AG09309 (cell line): Measurements from ENCODE around the gene CAPN8.

Source experiments
- DNase-seq: peaks from one replicate; pipeline ENCODE4 v3.0.0-alpha.2; 2010; ENCODE audit warnings: low read depth
- H3K4me3 ChIP-seq: 2 replicates; pipeline ENCODE4 v1.5.1; 2011; ENCODE audit warnings: mild to moderate bottlenecking, low read depth, low read length, moderate library complexity; ENCODE audit not compliant: control insufficient read depth
- CTCF ChIP-seq: IDR thresholded peaks from 2 replicates; pipeline ENCODE4 v1.5.1; 2011; ENCODE audit warnings: mild to moderate bottlenecking, low read depth, low read length, inconsistent platforms; ENCODE audit not compliant: insufficient read depth, control insufficient read depth; ENCODE audit errors: missing control alignments

The CAPN8 gene

DNA sequence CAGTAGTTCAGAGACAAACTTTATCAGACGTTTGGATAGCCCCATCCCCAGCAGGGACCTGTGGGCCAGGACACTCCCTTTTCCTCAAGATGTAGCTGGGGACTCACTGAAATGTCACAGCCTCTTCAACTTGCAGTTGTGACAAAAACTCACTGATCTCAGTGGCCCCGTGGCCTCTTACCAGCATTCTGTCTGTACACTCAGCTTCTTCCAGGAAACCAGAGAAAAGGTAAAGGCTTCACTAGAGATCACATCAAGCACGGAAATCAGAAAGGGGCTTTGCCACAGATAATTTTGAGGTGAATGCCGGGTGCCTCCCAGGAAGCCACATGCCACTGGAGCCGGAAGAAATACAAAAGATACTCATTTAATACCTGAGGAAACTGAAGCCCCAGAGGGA lies 150.1 kb downstream of the CAPN8 start:
- DNase-seq = no peak
- no peak for TF ChIP-seq CTCF
- no peak overlapping the region for H3K4me3 ChIP-seq

DNA sequence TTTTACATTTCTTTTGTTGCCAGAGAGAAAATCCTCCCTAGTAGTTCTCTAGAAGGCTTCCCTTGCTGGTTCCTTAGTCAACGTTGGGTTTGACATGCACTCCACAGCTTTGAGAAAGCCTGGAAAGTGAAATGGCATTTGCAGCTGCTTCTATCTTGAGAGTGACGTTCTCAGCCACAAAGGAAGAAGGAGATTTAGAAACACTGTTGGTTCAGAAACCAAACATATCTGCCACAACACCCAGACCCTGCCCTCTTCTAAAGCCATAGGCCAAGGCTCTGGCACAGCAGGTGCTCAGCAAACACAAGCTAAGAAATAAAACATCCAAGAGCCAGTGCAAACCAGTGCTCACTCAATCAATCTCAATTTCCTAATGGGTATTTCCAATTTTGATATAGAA lies 150.9 kb downstream of the CAPN8 start:
- no peak for TF ChIP-seq CTCF
- no peak for DNase-seq
- H3K4me3 ChIP-seq = no peak overlapping the region

GRCh38 chr1:223513309-223513708 lies 152.2 kb downstream of the CAPN8 start:
- no peak for TF ChIP-seq CTCF
- no peak overlapping the region for H3K4me3 ChIP-seq
- DNase-seq = no peak

- no peak overlapping the region for H3K4me3 ChIP-seq
- no peak for TF ChIP-seq CTCF
- DNase-seq = no peak
Observed at GRCh38 chr1:223512057-223512456, 153.4 kb downstream of the CAPN8 start.

DNA sequence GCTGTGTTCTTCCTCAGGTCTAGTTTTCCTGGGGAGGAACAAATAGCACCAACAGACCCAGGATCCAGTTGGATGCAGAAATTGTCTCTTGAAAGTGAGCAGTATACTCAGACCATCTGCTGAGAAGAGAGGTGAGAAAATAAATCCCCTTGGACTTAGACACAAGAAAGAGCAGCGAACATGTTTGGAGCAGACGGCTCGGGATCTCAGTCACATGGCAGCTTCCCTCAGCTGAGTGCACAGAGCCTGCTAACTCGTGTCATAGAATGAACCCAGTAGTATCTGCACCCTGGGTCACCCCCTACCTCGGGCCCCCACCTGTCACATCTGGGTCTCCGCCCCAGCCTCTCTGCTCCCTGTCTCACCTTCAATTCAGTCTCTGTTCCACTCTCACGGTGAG lies 156.7 kb downstream of the CAPN8 start:
- no peak for DNase-seq
- TF ChIP-seq CTCF = no peak
- H3K4me3 ChIP-seq = no peak overlapping the region

DNA sequence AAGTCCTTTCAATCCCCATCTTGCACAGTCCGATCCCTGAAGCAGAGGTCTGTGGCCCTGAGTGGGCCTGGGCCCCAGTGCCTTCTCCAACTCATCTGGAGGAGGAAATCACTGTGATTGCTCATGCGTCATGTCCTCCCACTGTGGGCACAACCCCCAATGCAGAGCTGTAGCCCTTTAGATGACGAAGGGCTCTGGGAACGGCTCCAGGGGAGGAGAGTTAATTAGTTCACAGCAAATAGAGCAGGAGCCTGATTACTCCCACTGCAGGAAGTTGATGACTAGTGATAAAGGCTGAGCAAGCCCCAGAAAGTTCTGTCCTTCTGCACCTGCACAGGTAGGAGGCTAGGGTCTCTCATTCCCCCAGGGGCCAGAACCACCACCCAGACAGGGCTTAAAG lies 160.8 kb downstream of the CAPN8 start:
- no peak overlapping the region for H3K4me3 ChIP-seq
- DNase-seq = peak; percentile 73
- no peak for TF ChIP-seq CTCF

DNA sequence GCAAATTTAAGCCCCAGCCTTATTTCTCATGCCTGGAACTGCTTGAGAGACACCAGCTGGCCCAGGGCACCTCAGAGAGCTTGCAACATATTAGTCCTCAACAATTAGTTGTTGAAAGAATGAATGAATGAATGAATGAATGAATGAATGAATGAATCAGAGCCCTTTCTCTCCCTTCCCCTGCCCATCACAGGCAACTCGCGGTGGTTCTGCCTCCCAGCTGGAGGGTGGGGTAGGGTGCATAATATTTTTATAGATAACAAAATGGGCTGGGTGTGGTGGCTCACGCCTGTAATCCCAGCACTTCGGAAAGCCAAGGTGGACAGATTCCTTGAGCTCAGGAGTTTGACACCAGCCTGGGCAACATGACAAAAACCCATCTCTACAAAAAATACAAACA lies 162.2 kb downstream of the CAPN8 start:
- no peak for DNase-seq
- no peak overlapping the region for H3K4me3 ChIP-seq
- TF ChIP-seq CTCF = no peak
